Mesothelial cell of epicardium (in vitro differentiated cells): Measurements from ENCODE around the gene MIS18A. TPM values are rescaled to one million over a fixed set of nuclear protein-coding genes. Genes with fewer than 3 reads are reported as not detected.
A peak's percentile ranks its signal among the peaks of the same experiment; 100 is the strongest.

ENCODE experiments used
- DNase-seq, 2 experiments: peaks; one replicate each; pipeline ENCODE4 v3.0.0; 2021; ENCODE audit warnings: low spot score in 2 of 2; ENCODE audit not compliant: unreplicated experiment in 2 of 2
- H3K27ac Mint-ChIP-seq: 2 replicates; pipeline ENCODE4 v1.8.0; 2021; ENCODE audit warnings: mixed read lengths
- H3K27me3 Mint-ChIP-seq: 2 replicates; pipeline ENCODE4 v1.8.0; 2021; ENCODE audit warnings: low read depth, mixed read lengths
- H3K36me3 Mint-ChIP-seq: 2 replicates; pipeline ENCODE4 v1.8.0; 2021; ENCODE audit warnings: mixed read lengths
- H3K4me1 Mint-ChIP-seq: 2 replicates; pipeline ENCODE4 v1.8.0; 2021; ENCODE audit warnings: mixed read lengths
- H3K4me3 Mint-ChIP-seq: 2 replicates; pipeline ENCODE4 v1.8.0; 2021; ENCODE audit warnings: mild to moderate bottlenecking, moderate library complexity, mixed read lengths
- H3K9me3 Mint-ChIP-seq: 2 replicates; pipeline ENCODE4 v1.8.0; 2021; ENCODE audit warnings: mixed read lengths
- total RNA-seq: library from RNA; stranded (reverse); gene quantifications from 3 replicates; pipeline ENCODE4 v1.2.1, GENCODE V29; 2021
- TF ChIP-seq, protein P1 (sequence below): fragments of 200-600 bp; sonication (generic); IDR thresholded peaks from one replicate; pipeline ENCODE4 v1.5.0; 2021; ENCODE audit warnings: antibody characterized with exemption; ENCODE audit not compliant: unreplicated experiment

The MIS18A gene
- total RNA-seq, 1 donor from 2014 or later: 19.0 TPM

GRCh38 chr21:32321480-32321879, 42.6 kb upstream of the MIS18A start:
- TF ChIP-seq, protein P1, sequence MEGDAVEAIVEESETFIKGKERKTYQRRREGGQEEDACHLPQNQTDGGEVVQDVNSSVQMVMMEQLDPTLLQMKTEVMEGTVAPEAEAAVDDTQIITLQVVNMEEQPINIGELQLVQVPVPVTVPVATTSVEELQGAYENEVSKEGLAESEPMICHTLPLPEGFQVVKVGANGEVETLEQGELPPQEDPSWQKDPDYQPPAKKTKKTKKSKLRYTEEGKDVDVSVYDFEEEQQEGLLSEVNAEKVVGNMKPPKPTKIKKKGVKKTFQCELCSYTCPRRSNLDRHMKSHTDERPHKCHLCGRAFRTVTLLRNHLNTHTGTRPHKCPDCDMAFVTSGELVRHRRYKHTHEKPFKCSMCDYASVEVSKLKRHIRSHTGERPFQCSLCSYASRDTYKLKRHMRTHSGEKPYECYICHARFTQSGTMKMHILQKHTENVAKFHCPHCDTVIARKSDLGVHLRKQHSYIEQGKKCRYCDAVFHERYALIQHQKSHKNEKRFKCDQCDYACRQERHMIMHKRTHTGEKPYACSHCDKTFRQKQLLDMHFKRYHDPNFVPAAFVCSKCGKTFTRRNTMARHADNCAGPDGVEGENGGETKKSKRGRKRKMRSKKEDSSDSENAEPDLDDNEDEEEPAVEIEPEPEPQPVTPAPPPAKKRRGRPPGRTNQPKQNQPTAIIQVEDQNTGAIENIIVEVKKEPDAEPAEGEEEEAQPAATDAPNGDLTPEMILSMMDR: no peak
- H3K27ac Mint-ChIP-seq: no peak overlapping the region
- no peaks in the 10 kb centered on the region for H3K27me3 Mint-ChIP-seq
- no peaks in the 10 kb centered on the region for H3K4me1 Mint-ChIP-seq
- H3K4me3 Mint-ChIP-seq: no peak overlapping the region
- peaks cover 38% of the 10 kb centered on the region for H3K36me3 Mint-ChIP-seq
- peak in 1 of 2 experiments; percentile 17 for DNase-seq
- H3K9me3 Mint-ChIP-seq: no peaks in the 10 kb centered on the region

- no peak overlapping the region for H3K4me3 Mint-ChIP-seq
- no peaks in the 10 kb centered on the region for H3K27me3 Mint-ChIP-seq
- TF ChIP-seq, protein P1: no peak
- no peaks in the 10 kb centered on the region for H3K4me1 Mint-ChIP-seq
- no peaks in the 10 kb centered on the region for H3K9me3 Mint-ChIP-seq
- no peak overlapping the region for H3K27ac Mint-ChIP-seq
- DNase-seq: no peak
- peaks cover 33% of the 10 kb centered on the region for H3K36me3 Mint-ChIP-seq
These were observed 41.9 kb upstream of the MIS18A start for GRCh38 chr21:32320726-32321125.

DNA sequence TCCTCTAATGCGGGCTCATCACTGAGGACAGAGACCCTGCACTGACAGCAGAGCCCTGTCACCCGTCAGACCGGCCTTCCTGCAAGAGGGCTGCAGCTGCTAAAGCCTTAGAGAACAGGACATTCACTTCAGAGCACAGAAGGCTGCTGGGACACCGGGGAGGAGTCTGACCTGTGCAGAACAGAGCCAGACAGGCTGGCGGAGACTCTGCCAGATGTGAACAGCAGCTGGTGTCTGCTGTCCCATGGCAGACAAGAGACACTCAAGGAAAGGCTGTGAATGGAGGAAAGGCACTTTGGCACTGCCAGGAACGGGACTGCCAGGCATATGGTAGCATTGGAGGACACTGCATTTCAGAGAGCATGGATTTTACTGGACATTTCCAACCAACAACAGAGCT, 41.2 kb upstream of the MIS18A start:
- Mint-ChIP-seq H3K27ac (no peak overlapping the region), H3K36me3 (peaks cover 29% of the 10 kb centered on the region), H3K4me3 (no peak overlapping the region)

DNA sequence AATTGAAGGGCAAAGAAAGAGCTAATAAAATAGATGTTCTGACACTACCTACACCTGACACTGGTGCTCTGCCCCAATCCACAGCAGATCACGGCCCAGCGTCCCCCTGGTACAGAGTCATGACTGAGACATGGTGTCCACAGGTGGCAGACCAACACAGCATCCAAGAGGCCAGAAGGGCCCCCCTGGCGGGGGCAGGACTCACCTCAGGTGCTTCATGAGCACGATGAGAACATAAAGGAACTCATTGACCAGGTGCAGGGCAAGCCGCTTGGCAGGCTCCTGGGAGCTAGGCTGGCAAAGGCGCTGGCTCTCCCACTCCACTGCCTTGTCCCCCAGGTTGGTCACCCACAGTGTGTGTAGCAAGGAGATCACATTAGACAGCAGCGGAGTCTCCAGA, 40.2 kb upstream of the MIS18A start:
- TF ChIP-seq, protein P1: no peak
- no peak overlapping the region for H3K27ac Mint-ChIP-seq
- no peaks in the 10 kb centered on the region for H3K4me1 Mint-ChIP-seq
- DNase-seq: peak in 1 of 2 experiments; percentile 26
- no peaks in the 10 kb centered on the region for H3K9me3 Mint-ChIP-seq
- no peak overlapping the region for H3K4me3 Mint-ChIP-seq
- peaks cover 26% of the 10 kb centered on the region for H3K36me3 Mint-ChIP-seq
- H3K27me3 Mint-ChIP-seq: no peaks in the 10 kb centered on the region

More for the DNA sequence above, 41.2 kb upstream of the MIS18A start:
- Mint-ChIP-seq H3K9me3 (no peaks in the 10 kb centered on the region), H3K27me3 (no peaks in the 10 kb centered on the region), H3K4me1 (no peaks in the 10 kb centered on the region)
- no peak for DNase-seq
- TF ChIP-seq, protein P1: no peak

- TF ChIP-seq, protein P1: no peak
- peaks cover 17% of the 10 kb centered on the region for H3K36me3 Mint-ChIP-seq
- H3K27me3 Mint-ChIP-seq: no peaks in the 10 kb centered on the region
- DNase-seq: no peak
- no peaks in the 10 kb centered on the region for H3K4me1 Mint-ChIP-seq
- no peaks in the 10 kb centered on the region for H3K9me3 Mint-ChIP-seq
- no peak overlapping the region for H3K4me3 Mint-ChIP-seq
- H3K27ac Mint-ChIP-seq: no peak overlapping the region
These were observed 38.9 kb upstream of the MIS18A start for GRCh38 chr21:32317726-32318125.
